Lung (tissue), 12 donors: ENCODE data around the gene SYP. TPM values are rescaled to one million over a fixed set of nuclear protein-coding genes. Genes with fewer than 3 reads are reported as not detected.
A peak's percentile ranks its signal among the peaks of the same experiment; 100 is the strongest.

Experiments used
- ATAC-seq: fragments of 200-7000 bp; cut with Tn5 transposase; one replicate; pipeline ENCODE4 v1.9.1; 2020; ENCODE audit warnings: moderate number of reproducible peaks; ENCODE audit not compliant: insufficient read depth, low FRiP score
- DNase-seq, 3 donors: peaks; one replicate each; pipeline ENCODE4 v3.0.0-alpha.2; 2013 to 2017
- H3K27ac ChIP-seq, 2 donors: one replicate each; pipeline ENCODE4 v1.5.1; 2013; ENCODE audit warnings: mild to moderate bottlenecking in 2 of 2, moderate library complexity in 2 of 2, control low read depth in 1 of 2, inconsistent platforms in 1 of 2, low read depth in 1 of 2, low read length in 1 of 2
- H3K27me3 ChIP-seq, 3 donors: one replicate each; pipeline ENCODE4 v1.5.1; 2013; ENCODE audit warnings: low read length in 2 of 3; ENCODE audit not compliant: control insufficient read depth in 3 of 3, insufficient read depth in 3 of 3
- H3K36me3 ChIP-seq, 4 donors: one replicate each; pipeline ENCODE4 v1.5.1; 2013; ENCODE audit warnings: low read length in 4 of 4, mild to moderate bottlenecking in 1 of 4, moderate library complexity in 1 of 4; ENCODE audit not compliant: control insufficient read depth in 4 of 4, insufficient read depth in 4 of 4
- H3K4me1 ChIP-seq, 5 donors: one replicate each; pipeline ENCODE4 v1.5.1; 2013; ENCODE audit warnings: low read length in 5 of 5, mild to moderate bottlenecking in 2 of 5, moderate library complexity in 1 of 5; ENCODE audit not compliant: control insufficient read depth in 5 of 5, insufficient read depth in 5 of 5
- H3K4me3 ChIP-seq: one replicate; pipeline ENCODE4 v1.5.1; 2013; ENCODE audit warnings: mild to moderate bottlenecking, control low read depth, moderate library complexity
- H3K9ac ChIP-seq, 2 donors: one replicate each; pipeline ENCODE4 v1.5.1; 2013; ENCODE audit warnings: low read length in 2 of 2, control low read depth in 1 of 2; ENCODE audit not compliant: insufficient read depth in 1 of 2
- H3K9me3 ChIP-seq, 4 donors: one replicate each; pipeline ENCODE4 v1.5.1; 2013; ENCODE audit warnings: low read length in 3 of 4, mild to moderate bottlenecking in 1 of 4, moderate library complexity in 1 of 4; ENCODE audit not compliant: control insufficient read depth in 4 of 4, insufficient read depth in 3 of 4
- WGBS, 2 donors: extraction: QIAGEN DNeasy Blood & Tissue Kit; methylation state at CpG; one replicate each; pipeline ENCODE4 v1.1.7; 2013; 5-methylcytosine and 5-hydroxymethylcytosine counted together
- polyA plus RNA-seq, 2 donors: library from polyadenylated mRNA; stranded (reverse); fragments of 200-250 nt; gene quantifications; one replicate each; pipeline ENCODE4 v1.2.1, GENCODE V29; 2013
- total RNA-seq, 2 donors: library from RNA; depleted of rRNA in 1 of 2; stranded (reverse); fragments of >200 nt in 1 of 2; gene quantifications; one replicate each; pipeline ENCODE4 v1.2.1, GENCODE V29; 2014 to 2021
- TF ChIP-seq, protein P1 (sequence below): IDR thresholded peaks from 2 replicates; pipeline ENCODE4 v1.5.1; 2012; ENCODE audit warnings: mild to moderate bottlenecking; ENCODE audit errors: control extremely low read depth, extremely low read depth
- donor health status: control.
- donor health status: control.
- donor health status: Bipolar disorder and iron deficiency.
- donor health status: healthy.
- donor health status: DM: yes; HTN: yes; CAD: no.

SYP gene
- total and polyA plus RNA-seq, 4 donors: 3.2 to 5.6 (median 4.9) TPM

DNA sequence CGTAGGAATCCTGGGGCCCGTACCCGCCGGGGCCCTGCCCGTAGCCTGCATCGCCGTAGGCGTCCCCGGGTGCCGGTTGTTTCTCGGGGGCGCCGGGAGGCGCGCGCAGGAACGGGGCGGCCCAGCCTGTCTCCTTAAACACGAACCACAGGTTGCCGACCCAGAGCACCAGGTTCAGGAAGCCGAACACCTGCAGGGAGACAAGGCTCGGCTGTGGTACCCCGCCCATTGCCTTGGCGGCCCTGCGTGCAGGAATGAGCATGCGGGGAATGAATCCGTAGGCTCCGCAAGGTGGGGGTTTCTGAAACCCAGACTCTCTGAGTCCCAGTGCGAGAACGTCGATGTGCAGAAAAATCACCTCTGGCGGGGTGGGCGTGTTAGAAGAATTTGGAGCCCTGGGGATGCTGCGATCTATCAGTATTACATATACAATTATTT, 8.4 kb downstream of the SYP start:
- ATAC-seq (no peak), DNase-seq (no peak)

DNA sequence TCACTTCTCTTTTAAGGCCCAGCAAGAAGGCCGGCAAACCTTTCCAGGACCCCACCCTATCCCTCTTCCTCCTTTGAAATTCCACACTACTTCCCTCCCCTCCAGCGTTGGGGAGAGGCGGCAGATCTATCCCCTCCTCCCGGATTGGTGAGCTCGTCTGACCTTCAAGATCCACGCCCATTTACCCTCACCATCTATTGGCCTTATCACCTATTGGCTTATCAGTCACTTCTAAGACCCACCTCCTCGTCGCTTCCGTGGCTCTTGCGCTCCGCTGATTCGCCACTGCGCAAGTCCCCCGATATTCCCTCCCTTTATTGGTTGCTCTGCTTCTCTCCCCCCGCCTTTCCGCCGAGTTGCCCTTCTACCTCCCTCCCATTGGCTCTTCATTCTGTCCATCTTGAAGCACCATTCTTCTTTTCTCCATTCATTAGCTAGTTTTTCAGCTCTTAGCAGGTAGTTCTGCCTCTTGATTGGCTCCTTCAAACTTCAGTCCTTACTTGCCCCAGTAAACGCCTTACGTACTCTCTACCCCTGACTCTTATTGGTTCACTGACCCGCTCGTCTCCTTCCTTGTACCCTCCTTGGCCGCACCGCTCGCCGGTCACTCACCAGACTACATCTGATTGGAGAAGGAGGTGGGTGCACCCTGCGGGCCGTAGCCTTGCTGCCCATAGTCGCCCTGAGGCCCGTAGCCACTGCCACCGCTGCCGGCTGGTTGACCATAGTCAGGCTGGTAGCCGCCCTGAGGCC, 9.0 kb downstream of the SYP start:
- WGBS, 2 donors: 0 to 41% methylated on average over 29 to 32 of the region's 32 CpGs
- H3K27ac ChIP-seq: peak overlapping the region; percentile 91 to 93
- H3K9ac ChIP-seq: peak overlapping the region; percentile 25 to 65
- H3K4me1 ChIP-seq: peaks cover 0 to 6% (median 0%) of the 10 kb centered on the region in 5 donors
- peak overlapping the region; percentile 63 for H3K4me3 ChIP-seq
- no peaks in the 10 kb centered on the region for H3K27me3 ChIP-seq
- TF ChIP-seq, protein P1, sequence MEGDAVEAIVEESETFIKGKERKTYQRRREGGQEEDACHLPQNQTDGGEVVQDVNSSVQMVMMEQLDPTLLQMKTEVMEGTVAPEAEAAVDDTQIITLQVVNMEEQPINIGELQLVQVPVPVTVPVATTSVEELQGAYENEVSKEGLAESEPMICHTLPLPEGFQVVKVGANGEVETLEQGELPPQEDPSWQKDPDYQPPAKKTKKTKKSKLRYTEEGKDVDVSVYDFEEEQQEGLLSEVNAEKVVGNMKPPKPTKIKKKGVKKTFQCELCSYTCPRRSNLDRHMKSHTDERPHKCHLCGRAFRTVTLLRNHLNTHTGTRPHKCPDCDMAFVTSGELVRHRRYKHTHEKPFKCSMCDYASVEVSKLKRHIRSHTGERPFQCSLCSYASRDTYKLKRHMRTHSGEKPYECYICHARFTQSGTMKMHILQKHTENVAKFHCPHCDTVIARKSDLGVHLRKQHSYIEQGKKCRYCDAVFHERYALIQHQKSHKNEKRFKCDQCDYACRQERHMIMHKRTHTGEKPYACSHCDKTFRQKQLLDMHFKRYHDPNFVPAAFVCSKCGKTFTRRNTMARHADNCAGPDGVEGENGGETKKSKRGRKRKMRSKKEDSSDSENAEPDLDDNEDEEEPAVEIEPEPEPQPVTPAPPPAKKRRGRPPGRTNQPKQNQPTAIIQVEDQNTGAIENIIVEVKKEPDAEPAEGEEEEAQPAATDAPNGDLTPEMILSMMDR: no peak
- H3K9me3 ChIP-seq: peaks cover 0 to 2% (median 0%) of the 10 kb centered on the region in 4 donors
- DNase-seq (peak; percentile 95 to 99 (median 98)), ATAC-seq (peak; percentile 86)
- H3K36me3 ChIP-seq: no peaks in the 10 kb centered on the region

More for the DNA sequence above, 8.4 kb downstream of the SYP start:
- Histone ChIP-seq H3K36me3 (no peaks in the 10 kb centered on the region), H3K9me3 (peaks cover 0 to 2% (median 0%) of the 10 kb centered on the region in 4 donors), H3K9ac (peak overlapping the region; percentile 25 to 65), H3K27ac (peak overlapping the region; percentile 82 to 93), H3K27me3 (no peaks in the 10 kb centered on the region), H3K4me1 (peaks cover 0 to 5% (median 0%) of the 10 kb centered on the region in 5 donors), H3K4me3 (peak overlapping the region; percentile 63)
- TF ChIP-seq, protein P1: no peak
- WGBS, 2 donors: 1 to 47% methylated on average over 17 to 34 of the region's 34 CpGs

DNA sequence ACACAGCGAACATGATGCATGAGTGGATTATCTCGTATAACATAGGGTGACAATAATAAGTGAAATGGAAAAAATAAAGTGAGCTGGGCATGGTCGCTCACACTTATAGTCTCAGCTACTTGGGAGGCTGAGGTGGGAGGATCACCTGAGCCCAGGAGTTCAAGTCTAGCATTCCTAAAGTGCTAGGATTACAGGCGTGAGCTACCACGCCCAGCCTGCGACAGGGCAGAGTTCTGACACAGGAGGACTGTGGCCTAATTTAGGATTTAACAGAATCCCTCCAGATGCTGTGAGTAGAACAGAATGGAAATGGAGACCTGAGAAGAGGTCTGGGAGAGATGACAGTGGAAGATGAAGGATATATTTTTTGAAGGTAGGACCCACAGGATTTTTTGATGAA, 10.4 kb downstream of the SYP start:
- 69 to 75% methylated on average over 6 of the region's 6 CpGs for WGBS, 2 donors
- DNase-seq: no peak
- H3K9ac ChIP-seq: no peak overlapping the region
- peak overlapping the region; percentile 41 to 91 for H3K27ac ChIP-seq
- no peaks in the 10 kb centered on the region for H3K36me3 ChIP-seq
- TF ChIP-seq, protein P1: no peak
- peaks cover 0 to 6% (median 0%) of the 10 kb centered on the region in 5 donors for H3K4me1 ChIP-seq
- H3K27me3 ChIP-seq: no peaks in the 10 kb centered on the region
- H3K9me3 ChIP-seq: peaks cover 0 to 2% (median 0%) of the 10 kb centered on the region in 4 donors
- no peak for ATAC-seq
- no peak overlapping the region for H3K4me3 ChIP-seq
